Measurements from ENCODE around the gene APBA2. TPM values are rescaled to one million over a fixed set of nuclear protein-coding genes. Genes with fewer than 3 reads are reported as not detected.

APBA2 gene
- total RNA-seq, 2 donors from 2014 or later: 2.7 to 4.0 TPM

- intact Hi-C loops (cut with DNase I): no loop called here
- no peak for DNase-seq (ENCODE audit: low spot score)
These were observed 192.8 kb downstream of the APBA2 start for GRCh38 chr15:29078541-29078940.

GRCh38 chr15:29079479-29079878 is 193.7 kb downstream of the APBA2 start:
- intact Hi-C loops (cut with DNase I): no loop called here
- no peak for DNase-seq (ENCODE audit: low spot score)

- intact Hi-C loops (cut with DNase I): no loop called here
- peak; percentile 50 for DNase-seq (ENCODE audit: low spot score)
These were observed 196.0 kb downstream of the APBA2 start for GRCh38 chr15:29081781-29082180.

DNA sequence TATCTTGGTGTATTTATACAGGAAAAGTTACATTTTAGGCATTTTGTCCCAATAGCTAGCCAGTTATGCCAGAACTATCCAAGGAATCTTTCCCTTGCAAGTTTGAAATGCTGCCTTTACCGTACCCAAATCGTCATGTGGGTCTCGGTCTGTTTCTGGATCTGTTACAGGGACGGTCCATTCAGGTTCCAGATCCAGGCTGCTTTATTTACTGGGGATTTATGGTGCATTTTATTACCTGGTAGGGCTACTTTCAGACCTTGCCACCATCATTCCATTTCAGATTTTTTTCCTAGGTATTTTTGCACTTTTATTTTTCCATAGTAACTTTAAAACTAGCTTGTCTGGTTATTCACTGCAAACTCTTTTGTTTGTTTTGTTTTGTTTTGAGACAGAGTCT is 197.4 kb downstream of the APBA2 start:
- intact Hi-C loops (cut with DNase I): no loop called here
- peak; percentile 2 for DNase-seq (ENCODE audit: low spot score)

DNA sequence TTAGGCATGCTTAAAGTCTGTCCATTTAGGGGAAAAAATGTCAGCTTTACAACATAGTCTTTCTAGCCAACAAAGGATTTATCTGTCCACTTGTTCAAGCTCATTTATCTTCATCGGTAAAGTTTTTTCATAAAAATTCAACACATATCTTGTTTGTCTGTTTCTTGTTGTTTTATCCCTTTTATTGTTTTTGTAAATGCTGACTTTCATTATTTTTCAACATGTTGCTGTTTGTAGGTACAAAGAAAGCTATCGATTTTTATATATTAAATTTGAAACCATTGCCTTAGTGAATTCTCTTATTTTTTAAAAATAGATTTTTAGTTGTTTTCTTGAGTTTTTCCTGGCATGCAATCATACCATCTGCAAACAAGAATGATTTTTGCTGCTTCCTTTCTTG is 198.1 kb downstream of the APBA2 start:
- DNase-seq (ENCODE audit: low spot score): no peak

GRCh38 chr15:29086001-29086400 is 200.2 kb downstream of the APBA2 start:
- intact Hi-C loops (cut with DNase I): no loop called here
- DNase-seq (ENCODE audit: low spot score): peak; percentile 42

More for the DNA sequence above, 198.1 kb downstream of the APBA2 start:
- intact Hi-C loops (cut with DNase I): no loop called here

- intact Hi-C loops (cut with DNase I): no loop called here
- peak; percentile 10 for DNase-seq (ENCODE audit: low spot score)
These were observed 201.1 kb downstream of the APBA2 start for GRCh38 chr15:29086891-29087290.

GRCh38 chr15:29087521-29088285 is 201.9 kb downstream of the APBA2 start:
- peak; percentile 57 for DNase-seq (ENCODE audit: low spot score)

GRCh38 chr15:29088666-29089065 is 202.9 kb downstream of the APBA2 start:
- DNase-seq (ENCODE audit: low spot score): peak; percentile 55
- intact Hi-C loops (cut with DNase I): no loop called here

More at GRCh38 chr15:29087521-29088285, 201.9 kb downstream of the APBA2 start:
- intact Hi-C loops (cut with DNase I): no loop called here

- DNase-seq (ENCODE audit: low spot score): peak; percentile 49
- intact Hi-C loops (cut with DNase I): no loop called here
These were observed 204.2 kb downstream of the APBA2 start for GRCh38 chr15:29089731-29090616.

GRCh38 chr15:29090617-29091466 is 205.1 kb downstream of the APBA2 start:
- peak; percentile 75 for DNase-seq (ENCODE audit: low spot score)
- intact Hi-C loops (cut with DNase I): no loop called here

- intact Hi-C loops (cut with DNase I): no loop called here
- peak; percentile 46 for DNase-seq (ENCODE audit: low spot score)
These were observed 205.9 kb downstream of the APBA2 start for GRCh38 chr15:29091666-29092065.

DNA sequence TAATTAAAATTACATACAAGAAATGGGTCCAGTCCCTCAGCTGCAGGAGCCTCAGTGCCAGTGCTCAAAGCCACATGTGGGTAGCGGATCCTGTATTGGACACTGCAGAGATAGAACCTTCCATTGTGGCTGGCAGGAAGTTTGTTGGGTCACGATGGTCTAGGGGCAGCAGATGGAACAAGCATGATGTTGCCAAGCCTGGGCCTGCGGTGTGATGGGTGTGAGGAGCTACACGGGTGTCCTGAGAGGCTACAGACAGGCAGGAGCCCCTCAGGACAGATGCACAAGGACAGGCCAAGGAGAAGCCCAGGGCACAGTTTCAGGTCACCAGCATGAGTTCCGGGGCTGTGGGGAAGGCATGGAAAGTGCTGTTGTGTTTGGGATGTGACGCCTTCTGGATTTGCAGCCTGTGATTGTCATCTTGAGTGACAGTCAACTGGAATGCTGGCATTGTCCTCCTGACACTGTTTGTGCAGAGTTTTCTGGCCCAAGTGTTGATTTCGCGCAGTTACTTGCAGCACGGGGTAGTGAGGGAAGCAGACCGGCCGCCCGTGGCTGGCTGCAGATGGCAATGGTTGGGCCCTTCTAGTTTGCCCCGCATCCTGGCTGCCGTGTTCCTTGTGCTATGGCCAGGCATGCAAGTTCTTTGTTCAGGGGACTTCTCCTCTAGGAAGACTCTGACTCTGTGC is 206.7 kb downstream of the APBA2 start:
- DNase-seq (ENCODE audit: low spot score): peak; percentile 50
- intact Hi-C loops (cut with DNase I): no loop called here

DNA sequence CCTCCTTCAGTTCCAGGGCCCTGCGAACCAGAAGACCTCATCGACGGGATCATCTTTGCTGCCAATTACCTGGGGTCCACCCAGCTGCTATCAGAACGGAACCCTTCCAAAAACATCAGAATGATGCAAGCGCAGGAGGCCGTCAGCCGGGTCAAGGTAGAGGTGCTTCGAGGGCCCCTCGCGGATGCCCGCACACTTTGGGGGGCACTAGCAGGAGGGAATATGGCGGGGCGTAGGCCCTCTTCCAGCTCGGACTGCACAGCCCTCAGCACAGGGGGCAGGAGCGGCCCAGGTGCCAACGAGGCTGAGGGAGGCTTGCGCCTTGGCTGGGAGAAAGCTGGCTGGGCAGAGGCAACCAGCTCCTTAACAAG is 207.3 kb downstream of the APBA2 start:
- DNase-seq (ENCODE audit: low spot score): peak; percentile 72
- intact Hi-C loops (cut with DNase I): no loop called here

DNA sequence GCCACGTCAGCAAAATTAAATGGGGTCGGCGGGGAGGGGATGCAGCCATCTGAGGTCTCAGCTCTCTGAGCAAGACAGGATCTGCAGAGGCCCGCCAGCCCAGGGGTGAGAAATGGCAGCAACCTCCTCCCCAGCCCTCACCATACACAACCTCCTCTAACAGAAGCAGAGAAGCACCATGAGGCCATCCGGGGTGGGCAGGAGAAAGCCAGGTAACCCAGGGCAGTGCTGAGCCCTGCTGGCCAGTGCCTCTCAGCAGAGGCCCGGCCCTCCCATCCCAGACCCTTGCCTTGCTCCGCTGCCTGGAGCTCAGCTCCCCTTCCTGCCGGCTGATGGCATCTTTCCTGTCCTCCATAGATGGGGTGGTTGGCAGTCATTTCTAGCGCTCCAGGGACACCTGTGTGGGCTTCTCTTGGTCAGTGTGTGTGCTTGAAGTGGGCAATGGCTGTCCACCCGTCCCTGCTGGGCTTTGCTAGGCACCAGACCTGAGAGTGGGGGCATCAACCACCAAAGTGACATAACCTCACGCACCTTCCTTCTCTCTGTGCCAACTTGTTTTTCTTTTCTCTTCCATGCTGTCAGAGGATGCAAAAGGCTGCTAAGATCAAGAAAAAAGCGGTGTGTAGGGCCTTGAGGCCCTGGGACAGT is 208.0 kb downstream of the APBA2 start:
- intact Hi-C loops (cut with DNase I): no loop called here
- peak; percentile 69 for DNase-seq (ENCODE audit: low spot score)

- intact Hi-C loops (cut with DNase I): no loop called here
- DNase-seq (ENCODE audit: low spot score): peak; percentile 19
These were observed 208.9 kb downstream of the APBA2 start for GRCh38 chr15:29094711-29095110.

- intact Hi-C loops (cut with DNase I): no loop called here
- DNase-seq (ENCODE audit: low spot score): peak; percentile 66
These were observed 210.0 kb downstream of the APBA2 start for GRCh38 chr15:29095746-29096145.

GRCh38 chr15:29097168-29097567 is 211.4 kb downstream of the APBA2 start:
- peak; percentile 72 for DNase-seq (ENCODE audit: low spot score)
- intact Hi-C loops (cut with DNase I): no loop called here

All from posterior vena cava (tissue), 2 donors.